Lower leg skin (tissue), 4 donors: Measurements from ENCODE around the gene CATSPERB. TPM values are rescaled to one million over a fixed set of nuclear protein-coding genes. Genes with fewer than 3 reads are reported as not detected.

Source experiments
- DNase-seq, 2 donors: peaks; one replicate each; pipeline ENCODE4 v3.0.0-alpha.2; 2019; ENCODE audit warnings: low spot score in 2 of 2
- H3K4me3 ChIP-seq: fragments of 200-600 bp; sonication (generic); 2 replicates; pipeline ENCODE4 v1.5.1; 2017; ENCODE audit warnings: mild to moderate bottlenecking, low read depth; ENCODE audit not compliant: poor library complexity, severe bottlenecking
- POLR2A ChIP-seq, 2 donors: fragments of 450-650 bp; IDR thresholded peaks; one replicate each; pipeline ENCODE4 v1.6.1; 2016 to 2017; ENCODE audit warnings: antibody characterized with exemption in 2 of 2, mild to moderate bottlenecking in 1 of 2, moderate library complexity in 1 of 2
- WGBS, 2 donors: methylation state at CpG; one replicate each; pipeline ENCODE4 v1.1.5; 2018; 5-methylcytosine and 5-hydroxymethylcytosine counted together
- intact Hi-C: fragments of 100-400 bp; cut with DNase I; formaldehyde crosslinking; loops from one replicate; pipeline ENCODE4 v1.15.0; 2023; ENCODE audit warnings: low total_unique reads
- total RNA-seq, 4 donors: library from RNA; depleted of rRNA; stranded (reverse); fragments of >200 nt; gene quantifications; one replicate each; pipeline ENCODE4 v1.1.0, GENCODE V29; 2016
- TF ChIP-seq, protein P1 (sequence below), 3 donors: fragments of 450-650 bp; IDR thresholded peaks; one replicate each; pipeline ENCODE4 v1.5.1; 2016; ENCODE audit warnings: antibody characterized with exemption in 3 of 3, mild to moderate bottlenecking in 3 of 3, moderate library complexity in 2 of 3

CATSPERB gene
- total RNA-seq, 4 donors from 2014 or later = 0.21 to 1.3 (median 0.44) TPM

DNA sequence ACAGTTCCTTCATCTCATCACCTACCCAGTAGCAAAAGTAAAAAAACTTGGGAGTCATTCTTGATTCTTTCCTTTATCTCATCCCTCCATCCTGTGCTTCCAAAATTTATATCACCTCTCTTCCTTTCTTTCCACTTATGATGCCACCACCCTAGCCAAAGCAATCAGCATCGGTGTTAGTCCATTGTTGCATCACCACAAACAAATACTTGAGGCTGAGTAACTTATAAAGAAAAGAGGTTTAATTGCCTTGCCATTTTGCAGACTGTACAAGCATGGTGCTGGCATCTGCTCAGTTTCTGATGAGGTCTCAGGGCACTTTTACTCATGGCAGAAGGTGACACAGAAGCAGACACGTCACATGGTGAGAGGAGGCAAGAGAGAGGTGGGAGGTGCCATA is 19.8 kb upstream of the CATSPERB start:
- no peak for DNase-seq
- H3K4me3 ChIP-seq = no peak overlapping the region
- 65 to 71% methylated on average over 2 of the region's 2 CpGs for WGBS, 2 donors
- intact Hi-C loops = no loop called here
- no peak for TF ChIP-seq POLR2A (IDR thresholded peaks at IDR 0.05)
- TF ChIP-seq, protein P1, sequence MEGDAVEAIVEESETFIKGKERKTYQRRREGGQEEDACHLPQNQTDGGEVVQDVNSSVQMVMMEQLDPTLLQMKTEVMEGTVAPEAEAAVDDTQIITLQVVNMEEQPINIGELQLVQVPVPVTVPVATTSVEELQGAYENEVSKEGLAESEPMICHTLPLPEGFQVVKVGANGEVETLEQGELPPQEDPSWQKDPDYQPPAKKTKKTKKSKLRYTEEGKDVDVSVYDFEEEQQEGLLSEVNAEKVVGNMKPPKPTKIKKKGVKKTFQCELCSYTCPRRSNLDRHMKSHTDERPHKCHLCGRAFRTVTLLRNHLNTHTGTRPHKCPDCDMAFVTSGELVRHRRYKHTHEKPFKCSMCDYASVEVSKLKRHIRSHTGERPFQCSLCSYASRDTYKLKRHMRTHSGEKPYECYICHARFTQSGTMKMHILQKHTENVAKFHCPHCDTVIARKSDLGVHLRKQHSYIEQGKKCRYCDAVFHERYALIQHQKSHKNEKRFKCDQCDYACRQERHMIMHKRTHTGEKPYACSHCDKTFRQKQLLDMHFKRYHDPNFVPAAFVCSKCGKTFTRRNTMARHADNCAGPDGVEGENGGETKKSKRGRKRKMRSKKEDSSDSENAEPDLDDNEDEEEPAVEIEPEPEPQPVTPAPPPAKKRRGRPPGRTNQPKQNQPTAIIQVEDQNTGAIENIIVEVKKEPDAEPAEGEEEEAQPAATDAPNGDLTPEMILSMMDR (IDR thresholded peaks at IDR 0.05) = no peak

DNA sequence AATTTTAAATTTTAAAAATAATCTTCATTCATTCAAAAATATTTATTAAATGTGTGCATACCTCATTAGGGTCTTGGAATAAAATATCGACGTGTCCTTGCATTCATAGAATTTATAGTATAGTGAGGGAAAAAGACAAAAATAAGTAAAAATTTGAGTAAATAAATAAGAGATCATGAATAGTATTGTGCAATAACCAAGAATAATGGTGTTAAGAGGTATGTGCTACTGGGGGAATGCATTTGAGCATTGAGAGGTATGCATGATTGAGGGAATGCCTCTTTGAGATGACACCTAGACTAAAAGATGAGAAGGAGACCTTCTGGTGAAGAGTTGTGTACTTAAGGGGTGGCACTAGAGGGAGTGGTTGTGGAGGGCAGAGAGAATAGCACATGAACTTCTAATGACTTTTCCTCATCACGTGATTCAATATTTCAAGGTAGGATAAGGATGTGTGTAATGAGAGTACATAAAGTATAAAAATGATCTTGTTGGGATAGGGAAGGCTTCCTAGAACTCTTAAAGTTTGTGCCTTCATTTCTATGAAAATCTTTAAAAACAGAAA is 18.8 kb upstream of the CATSPERB start:
- H3K4me3 ChIP-seq = no peak overlapping the region
- no peak for DNase-seq
- WGBS, 2 donors = 90 to 91% methylated on average over 3 of the region's 3 CpGs
- TF ChIP-seq POLR2A (IDR thresholded peaks at IDR 0.05) = no peak
- TF ChIP-seq, protein P1 (IDR thresholded peaks at IDR 0.05) = no peak
- intact Hi-C loops = no loop called here

DNA sequence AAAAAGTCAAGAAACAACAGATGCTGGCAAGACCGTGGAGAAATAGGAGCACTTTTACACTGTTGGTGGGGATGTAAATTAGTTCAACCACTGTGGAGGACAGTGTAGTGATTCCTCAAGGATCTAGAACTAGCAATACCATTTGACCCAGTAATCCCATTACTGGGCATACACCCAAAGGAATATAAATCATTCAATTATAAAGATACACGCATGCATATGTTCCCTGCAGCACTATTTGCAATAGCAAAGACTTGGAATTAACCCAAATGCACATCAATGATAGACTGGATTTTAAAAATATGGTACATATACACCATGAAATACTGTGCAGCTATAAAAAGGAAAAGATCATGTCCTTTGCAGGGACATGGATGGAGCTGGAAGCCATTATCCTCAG is 18.0 kb upstream of the CATSPERB start:
- 32 to 50% methylated on average over 2 of the region's 2 CpGs for WGBS, 2 donors
- no peak for DNase-seq
- TF ChIP-seq, protein P1 (IDR thresholded peaks at IDR 0.05) = no peak
- no peak for TF ChIP-seq POLR2A (IDR thresholded peaks at IDR 0.05)

GRCh38 chr14:91748049-91748448 is 16.2 kb upstream of the CATSPERB start:
- no peak for TF ChIP-seq POLR2A (IDR thresholded peaks at IDR 0.05)
- TF ChIP-seq, protein P1 (IDR thresholded peaks at IDR 0.05) = no peak
- no peak overlapping the region for H3K4me3 ChIP-seq
- 87 to 90% methylated on average over 2 of the region's 2 CpGs for WGBS, 2 donors
- DNase-seq = no peak
- intact Hi-C loops = no loop called here

More for the DNA sequence above, 18.0 kb upstream of the CATSPERB start:
- no peak overlapping the region for H3K4me3 ChIP-seq
- intact Hi-C loops = no loop called here

GRCh38 chr14:91745344-91745743 is 13.5 kb upstream of the CATSPERB start:
- 95 to 100% methylated on average over 1 of the region's 1 CpG for WGBS, 2 donors
- intact Hi-C loops = no loop called here

More at GRCh38 chr14:91745344-91745743, 13.5 kb upstream of the CATSPERB start:
- H3K4me3 ChIP-seq = no peak overlapping the region
- no peak for DNase-seq
- no peak for TF ChIP-seq POLR2A (IDR thresholded peaks at IDR 0.05)
- TF ChIP-seq, protein P1 (IDR thresholded peaks at IDR 0.05) = no peak
